SK-N-SH (cell line): ENCODE results near the gene ITGA2B. TPM values are rescaled to one million over a fixed set of nuclear protein-coding genes. Genes with fewer than 3 reads are reported as not detected.

ENCODE experiments used
- CTCF ChIA-PET: fragments of 300-600, 350-600 bp; formaldehyde crosslinking; extraction: SDS; loops from one replicate; lab custom pipeline; 2021; lab: Yijun Ruan, JAX
- POLR2A ChIA-PET: fragments of 350-600 bp; sonication (Branson Sonifier 250); formaldehyde crosslinking; extraction: SDS; loops from one replicate; lab custom pipeline; 2020; ENCODE audit warnings: antibody characterized with exemption, inconsistent platforms; lab: Yijun Ruan, JAX
- DNase-seq: peaks from one replicate; pipeline ENCODE4 v3.0.0; 2012
- H2AFZ ChIP-seq: fragments of 200-600 bp; sonication (generic); 2 replicates; pipeline ENCODE4 v1.8.1; 2016; ENCODE audit warnings: antibody characterized with exemption, mild to moderate bottlenecking, low read depth
- H3F3A ChIP-seq: fragments of 200-600 bp; sonication (generic); replicated peaks from 2 replicates; pipeline ENCODE3; 2016; ENCODE audit warnings: antibody characterized with exemption, mild to moderate bottlenecking; ENCODE audit not compliant: insufficient read depth
- H3K27ac ChIP-seq, 2 experiments: fragments of 200-500 bp in 1 of 2; fragments of 200-600 bp in 1 of 2; sonication (Bioruptor generic) in 1 of 2; sonication (generic), shearing (Covaris generic) in 1 of 2; 2 replicates each; pipeline versions ENCODE4 v1.5.1 to v1.6.1; 2014 to 2016; ENCODE audit warnings: low read depth in 2 of 2, inconsistent platforms in 1 of 2, low read length in 1 of 2, mild to moderate bottlenecking in 1 of 2, mixed read lengths in 1 of 2
- H3K27me3 ChIP-seq: fragments of 200-600 bp; sonication (generic), shearing (Covaris generic); 2 replicates; pipeline ENCODE4 v1.6.1; 2016; ENCODE audit warnings: mixed run types; ENCODE audit not compliant: insufficient read depth
- H3K36me3 ChIP-seq, 2 experiments: fragments of 200-500 bp in 1 of 2; fragments of 200-600 bp in 1 of 2; sonication (Bioruptor generic) in 1 of 2; sonication (generic) in 1 of 2; replicated peaks in 1 of 2; 2 replicates each; pipeline versions ENCODE3 to v1.5.1; 2014 to 2016; ENCODE audit warnings: low read length in 1 of 2, mild to moderate bottlenecking in 1 of 2; ENCODE audit not compliant: insufficient read depth in 2 of 2, control insufficient read depth in 1 of 2
- H3K4me1 ChIP-seq, 2 experiments: fragments of 200-500 bp in 1 of 2; fragments of 200-600 bp in 1 of 2; sonication (Bioruptor generic) in 1 of 2; sonication (generic), shearing (Covaris generic) in 1 of 2; 2 replicates each; pipeline versions ENCODE4 v1.5.1 to v1.6.1; 2014 to 2016; ENCODE audit warnings: low read depth in 1 of 2, low read length in 1 of 2, mixed run types in 1 of 2; ENCODE audit not compliant: insufficient read depth in 2 of 2, control insufficient read depth in 1 of 2
- H3K4me2 ChIP-seq: fragments of 200-600 bp; sonication (generic), shearing (Covaris generic); 2 replicates; pipeline ENCODE4 v1.6.1; 2017; ENCODE audit warnings: mixed run types
- H3K4me3 ChIP-seq, 2 experiments: fragments of 200-500 bp in 1 of 2; fragments of 200-600 bp in 1 of 2; sonication (Bioruptor generic) in 1 of 2; sonication (generic), shearing (Covaris generic) in 1 of 2; 2 replicates each; pipeline versions ENCODE4 v1.5.1 to v1.8.1; 2014 to 2016; ENCODE audit warnings: low read depth in 2 of 2, inconsistent platforms in 1 of 2, low read length in 1 of 2, mild to moderate bottlenecking in 1 of 2, mixed read lengths in 1 of 2, moderate library complexity in 1 of 2
- H3K79me2 ChIP-seq: fragments of 200-600 bp; sonication (generic); 2 replicates; pipeline ENCODE4 v1.8.1; 2017; ENCODE audit warnings: mild to moderate bottlenecking; ENCODE audit not compliant: insufficient read depth
- H3K9ac ChIP-seq: fragments of 200-600 bp; sonication (generic); 2 replicates; pipeline ENCODE4 v1.6.1; 2017; ENCODE audit warnings: mixed run types
- H3K9me2 ChIP-seq: fragments of 200-600 bp; sonication (generic); 2 replicates; pipeline ENCODE4 v1.6.1; 2017; ENCODE audit warnings: mixed run types
- H3K9me3 ChIP-seq: fragments of 200-600 bp; sonication (generic); 2 replicates; pipeline ENCODE4 v1.6.1; 2017; ENCODE audit warnings: mixed run types, mild to moderate bottlenecking, moderate library complexity
- H4K20me1 ChIP-seq: fragments of 200-600 bp; sonication (generic); 2 replicates; pipeline ENCODE4 v1.6.1; 2017; ENCODE audit warnings: mild to moderate bottlenecking, mixed run types; ENCODE audit not compliant: insufficient read depth
- CTCF ChIP-seq: fragments of 200-600 bp; sonication (generic); IDR thresholded peaks from 2 replicates; pipeline ENCODE4 v1.6.1; 2017; ENCODE audit warnings: antibody characterized with exemption, mild to moderate bottlenecking, moderate library complexity
- ELF1 ChIP-seq: IDR thresholded peaks from 2 replicates; pipeline ENCODE4 v1.4.0; 2012
- EP300 ChIP-seq, 2 experiments: IDR thresholded peaks; 2 replicates each; pipeline versions ENCODE4 v1.4.0 to v1.6.1; 2012; ENCODE audit warnings: borderline replicate concordance in 1 of 2, low read depth in 1 of 2, low read length in 1 of 2
- FOSL2 ChIP-seq: IDR thresholded peaks from 2 replicates; pipeline ENCODE4 v1.4.0; 2012; ENCODE audit warnings: low read depth, mild to moderate bottlenecking, moderate library complexity, borderline replicate concordance
- FOXM1 ChIP-seq: IDR thresholded peaks from 2 replicates; pipeline ENCODE4 v1.4.0; 2012; ENCODE audit warnings: low read depth, mild to moderate bottlenecking
- GABPA ChIP-seq: IDR thresholded peaks from 2 replicates; pipeline ENCODE4 v1.4.0; 2012; ENCODE audit warnings: low read depth, mild to moderate bottlenecking
- GATA2 ChIP-seq: sonication (generic); formaldehyde crosslinking; IDR thresholded peaks from 2 replicates; pipeline ENCODE4 v1.5.0; 2020; ENCODE audit warnings: mild to moderate bottlenecking, missing genetic modification reagents
- IRF3 ChIP-seq: fragments of 150-350 bp; IDR thresholded peaks from 2 replicates; pipeline ENCODE4 v1.6.1; 2016; ENCODE audit warnings: mild to moderate bottlenecking, low read depth, low read length
- MAX ChIP-seq: IDR thresholded peaks from 2 replicates; pipeline ENCODE4 v1.4.0; 2012; ENCODE audit warnings: low read depth
- MEF2A ChIP-seq: IDR thresholded peaks from 2 replicates; pipeline ENCODE4 v1.4.0; 2012; ENCODE audit warnings: low read depth, borderline replicate concordance
- NFIC ChIP-seq: IDR thresholded peaks from 2 replicates; pipeline ENCODE4 v1.4.0; 2012; ENCODE audit warnings: borderline replicate concordance
- NRF1 ChIP-seq: IDR thresholded peaks from 2 replicates; pipeline ENCODE4 v1.6.1; 2012; ENCODE audit warnings: low read depth, mild to moderate bottlenecking, low read length
- RCOR1 ChIP-seq: fragments of 150-350 bp; IDR thresholded peaks from 2 replicates; pipeline ENCODE4 v1.6.1; 2017; ENCODE audit warnings: antibody characterized with exemption, low read length
- RXRA ChIP-seq: IDR thresholded peaks from 2 replicates; pipeline ENCODE4 v1.4.0; 2012; ENCODE audit warnings: low read depth, mild to moderate bottlenecking, borderline replicate concordance
- SIN3A ChIP-seq: IDR thresholded peaks from 2 replicates; pipeline ENCODE4 v1.6.1; 2012; ENCODE audit warnings: low read depth, mild to moderate bottlenecking, low read length, moderate library complexity, borderline replicate concordance
- TCF12 ChIP-seq: IDR thresholded peaks from 2 replicates; pipeline ENCODE4 v1.4.0; 2012
- TEAD4 ChIP-seq: IDR thresholded peaks from 2 replicates; pipeline ENCODE4 v1.4.0; 2012; ENCODE audit warnings: mild to moderate bottlenecking, borderline replicate concordance; ENCODE audit not compliant: insufficient read depth
- USF1 ChIP-seq: IDR thresholded peaks from 2 replicates; pipeline ENCODE4 v1.4.0; 2012; ENCODE audit warnings: low read depth, borderline replicate concordance
- ZBTB33 ChIP-seq: IDR thresholded peaks from 2 replicates; pipeline ENCODE4 v1.4.0; 2012; ENCODE audit warnings: low read depth, borderline replicate concordance
- WGBS: methylation state at CpG from one replicate; pipeline ENCODE4 v1.1.6; 2017; ENCODE audit warnings: low lambda C conversion rate; 5-methylcytosine and 5-hydroxymethylcytosine counted together
- polyA plus RNA-seq, 3 experiments: library from polyadenylated mRNA; depleted of rRNA; stranded (reverse); fragments of >200 nt; gene quantifications; 2 replicates each; pipeline ENCODE4 v1.2.3, GENCODE V29; 2012

Gene ITGA2B
- polyA plus RNA-seq, 1 of the 3 experiments (the other 2 are of a cell fraction): 1.3 TPM

- TF ChIP-seq CTCF: no peak
- no peak for TF ChIP-seq FOSL2
- no peak for TF ChIP-seq EP300 (IDR thresholded peaks at IDR 0.05; ENCODE audit: borderline replicate concordance in 1 of 2, low read depth in 1 of 2, low read length in 1 of 2)
- TF ChIP-seq USF1: no peak
- no peak for TF ChIP-seq SIN3A
Observed at GRCh38 chr17:44383861-44384260, 5.6 kb downstream of the ITGA2B start (continued).

- Histone ChIP-seq H3K79me2 (no peaks in the 10 kb centered on the region), H3K4me1 (peaks cover 0 to 13% of the 10 kb centered on the region in 2 experiments; a peak in 1 of 4 replicates), H3K4me2 (no peak overlapping the region), H2AFZ (no peak overlapping the region), H4K20me1 (no peaks in the 10 kb centered on the region), H3K27me3 (no peaks in the 10 kb centered on the region)
- WGBS: 94% methylated on average over 14 of the region's 15 CpGs
- CTCF ChIA-PET: no interaction called here
- DNase-seq: no peak
- TF ChIP-seq CTCF (no peak), TEAD4 (no peak), MAX (no peak), MEF2A (no peak), NRF1 (no peak), RXRA (no peak), SIN3A (no peak), ZBTB33 (no peak), NFIC (no peak), EP300 (IDR thresholded peaks at IDR 0.05; ENCODE audit: borderline replicate concordance in 1 of 2, low read depth in 1 of 2, low read length in 1 of 2) (no peak), IRF3 (no peak), RCOR1 (no peak), FOXM1 (no peak), ELF1 (no peak), TCF12 (no peak), GABPA (no peak), GATA2 (CRISPR knock-in tag) (no peak)
- TF ChIP-seq, all 33 proteins: peak for 0
- H3F3A ChIP-seq: no peaks in the 10 kb centered on the region
- no peak overlapping the region for H3K9ac ChIP-seq
- no peaks in the 10 kb centered on the region for H3K36me3 ChIP-seq
- POLR2A ChIA-PET: no interaction called here
- H3K9me3 ChIP-seq: no peaks in the 10 kb centered on the region
- no peak overlapping the region for H3K27ac ChIP-seq
- no peak overlapping the region for H3K4me3 ChIP-seq
- H3K9me2 ChIP-seq: no peaks in the 10 kb centered on the region
Observed at GRCh38 chr17:44383363-44383762, 6.1 kb downstream of the ITGA2B start.
